Spleen (tissue), 11 donors: ENCODE results near the gene SEMA4G. TPM values are rescaled to one million over a fixed set of nuclear protein-coding genes. Genes with fewer than 3 reads are reported as not detected.
"Not testable (repeated sequence)": the region's sequence is repeated elsewhere in the genome, so short reads cannot be mapped to it uniquely, and the experiment has no call there.

Experiments
- DNase-seq: peaks from one replicate; pipeline ENCODE4 v3.0.0-alpha.2; 2020
- H3K27ac ChIP-seq, 8 donors: fragments of 200-600 bp; sonication (generic) in 7 of 8; 1 replicate in 4 of 8; 2 replicates in 4 of 8; pipeline versions ENCODE4 v1.5.0 to v1.8.0; 2016 to 2021; ENCODE audit warnings: inconsistent platforms in 4 of 8, mild to moderate bottlenecking in 4 of 8, moderate library complexity in 1 of 8
- H3K27me3 ChIP-seq, 7 donors: fragments of 200-600 bp; sonication (generic) in 6 of 7; replicated peaks in 1 of 7; 1 replicate in 4 of 7; 2 replicates in 3 of 7; pipeline versions ENCODE4 v1.5.0 to v1.8.0; 2016 to 2021; ENCODE audit warnings: inconsistent platforms in 3 of 7, mild to moderate bottlenecking in 1 of 7
- H3K36me3 ChIP-seq, 6 donors: fragments of 200-600 bp; sonication (generic) in 5 of 6; 1 replicate in 4 of 6; 2 replicates in 2 of 6; pipeline versions ENCODE4 v1.5.0 to v1.8.0; 2016 to 2021; ENCODE audit warnings: inconsistent platforms in 2 of 6
- H3K4me1 ChIP-seq, 6 donors: fragments of 200-600 bp; sonication (generic) in 5 of 6; 1 replicate in 3 of 6; 2 replicates in 3 of 6; pipeline versions ENCODE4 v1.5.0 to v1.8.0; 2016 to 2021; ENCODE audit warnings: inconsistent platforms in 3 of 6
- H3K4me3 ChIP-seq, 8 donors: fragments of 200-600 bp; sonication (generic) in 7 of 8; 1 replicate in 4 of 8; 2 replicates in 4 of 8; pipeline versions ENCODE4 v1.5.0 to v1.8.0; 2016 to 2021; ENCODE audit warnings: inconsistent platforms in 4 of 8, mild to moderate bottlenecking in 4 of 8, moderate library complexity in 2 of 8
- H3K9me3 ChIP-seq, 8 donors: fragments of 200-600 bp; sonication (generic) in 7 of 8; 1 replicate in 4 of 8; 2 replicates in 4 of 8; pipeline versions ENCODE4 v1.5.0 to v1.8.0; 2016 to 2021; ENCODE audit warnings: inconsistent platforms in 4 of 8
- POLR2A ChIP-seq, 3 donors: fragments of 450-650 bp; IDR thresholded peaks; one replicate each; pipeline ENCODE4 v1.5.1; 2017; ENCODE audit warnings: antibody characterized with exemption in 3 of 3, mild to moderate bottlenecking in 1 of 3
- POLR2AphosphoS5 ChIP-seq, 3 donors: sonication (generic); formaldehyde crosslinking; IDR thresholded peaks; one replicate each; pipeline ENCODE4 v1.5.1; 2017; ENCODE audit warnings: antibody characterized with exemption in 3 of 3
- WGBS, 5 donors: extraction: QIAGEN DNeasy Blood & Tissue Kit in 3 of 5; methylation state at CpG; one replicate each; pipeline versions ENCODE4 v1.1.5 to v1.1.7; 2013 to 2018; 5-methylcytosine and 5-hydroxymethylcytosine counted together
- intact Hi-C: fragments of 100-400 bp; cut with DNase I; formaldehyde crosslinking; loops from one replicate; pipeline ENCODE4 v1.15.0; 2023; ENCODE audit warnings: low total_unique reads
- polyA plus RNA-seq, 3 donors: library from polyadenylated mRNA; stranded (reverse); fragments of 200-250 nt; gene quantifications; one replicate each; pipeline ENCODE4 v1.2.1, GENCODE V29; 2013
- total RNA-seq, 7 donors: library from RNA; depleted of rRNA in 3 of 7; stranded (reverse); fragments of >200 nt in 3 of 7; fragmentation: NEBNext Ultra II Directional in 4 of 7; extraction: Animal tissue kit (Norgen Biotek cat#: 25700) in 4 of 7; gene quantifications; one replicate each; pipeline versions ENCODE4 v1.1.0 to v1.2.1, GENCODE V29; 2016 to 2021
- TF ChIP-seq, protein P1 (sequence below), 11 experiments: fragments of 200-600 bp in 7 of 11; fragments of 450-650 bp in 4 of 11; sonication (generic) in 4 of 11; IDR thresholded peaks in 8 of 11; conservative IDR thresholded peaks in 3 of 11; 1 replicate in 7 of 11; 2 replicates in 4 of 11; pipeline versions ENCODE4 v1.4.0 to v1.8.0; 2016 to 2021; ENCODE audit warnings: antibody characterized with exemption in 11 of 11, inconsistent platforms in 4 of 11, mild to moderate bottlenecking in 1 of 11
- donor health status: healthy with polysubstance abuse.
- donor health status: DM: no; HTN: no; CAD: no; lungs with moderate emphysema.
- donor health status: DM: no; HTN: no; CAD: no.
- donor health status: Bipolar disorder and iron deficiency.
- donor health status: healthy.
- donor health status: DM: no; HTN: no; CAD: no.
- donor health status: DM: yes; HTN: yes; CAD: no.

Gene SEMA4G
- total and polyA plus RNA-seq, 10 donors: 0.46 to 2.8 (median 0.95) TPM

DNA sequence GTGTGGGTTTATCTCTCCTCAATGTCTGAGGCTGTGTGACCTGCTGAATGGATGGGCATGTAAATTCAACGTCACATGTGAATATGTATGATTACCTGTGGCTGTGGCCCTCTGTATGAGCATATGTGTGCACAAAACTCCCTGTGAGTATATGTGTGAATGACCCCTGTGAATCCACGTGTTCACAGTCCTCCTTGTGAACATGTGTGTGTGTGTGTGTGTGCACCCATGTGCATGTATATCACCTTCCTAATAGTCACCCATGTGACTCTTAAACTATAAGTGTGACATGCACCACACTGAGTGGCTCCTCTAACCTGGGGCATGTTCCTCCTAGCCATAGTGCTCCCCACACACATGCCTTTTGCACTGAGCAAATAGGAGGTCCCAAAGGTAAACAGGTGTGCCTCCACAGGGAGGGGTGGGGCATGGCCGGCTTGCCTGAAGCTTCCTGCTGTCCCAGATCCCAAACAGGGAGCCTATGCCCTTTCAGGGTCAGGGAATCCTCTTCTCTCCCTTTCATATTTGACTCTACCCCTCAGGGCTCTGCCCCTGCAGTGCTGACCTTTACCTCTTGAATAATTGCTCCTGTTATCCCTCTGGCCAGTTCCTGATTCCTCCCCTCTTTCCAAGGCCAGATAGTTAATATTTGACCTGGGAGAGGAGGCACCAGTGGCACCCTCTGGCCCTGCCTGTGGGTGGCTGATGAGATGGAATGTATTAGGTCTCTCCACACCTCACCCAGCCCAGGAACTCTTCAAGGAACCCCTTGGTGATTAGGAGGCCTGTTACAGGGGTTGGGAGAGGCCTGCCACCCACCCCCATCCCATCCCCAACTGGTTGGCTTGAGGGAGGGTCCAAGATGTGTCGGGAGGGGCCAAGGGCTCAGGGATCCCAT lies 1.9 kb downstream of the SEMA4G start:
- DNase-seq: peak; percentile 29
- Histone ChIP-seq H3K36me3 (peaks cover 0 to 10% (median under 1%) of the 10 kb centered on the region in 6 donors), H3K4me3 (no peak overlapping the region), H3K27ac (no peak overlapping the region), H3K27me3 (peaks cover 0 to 16% (median 0%) of the 10 kb centered on the region in 7 donors), H3K4me1 (peaks cover 6 to 23% (median 16%) of the 10 kb centered on the region in 6 donors), H3K9me3 (no peaks in the 10 kb centered on the region)
- intact Hi-C loops: no loop called here
- 79 to 86% (median 85%) methylated on average over 4 of the region's 4 CpGs for WGBS, 5 donors
- TF ChIP-seq POLR2AphosphoS5 (IDR thresholded peaks at IDR 0.05) (no peak), POLR2A (IDR thresholded peaks at IDR 0.05) (no peak)
- TF ChIP-seq, protein P1, sequence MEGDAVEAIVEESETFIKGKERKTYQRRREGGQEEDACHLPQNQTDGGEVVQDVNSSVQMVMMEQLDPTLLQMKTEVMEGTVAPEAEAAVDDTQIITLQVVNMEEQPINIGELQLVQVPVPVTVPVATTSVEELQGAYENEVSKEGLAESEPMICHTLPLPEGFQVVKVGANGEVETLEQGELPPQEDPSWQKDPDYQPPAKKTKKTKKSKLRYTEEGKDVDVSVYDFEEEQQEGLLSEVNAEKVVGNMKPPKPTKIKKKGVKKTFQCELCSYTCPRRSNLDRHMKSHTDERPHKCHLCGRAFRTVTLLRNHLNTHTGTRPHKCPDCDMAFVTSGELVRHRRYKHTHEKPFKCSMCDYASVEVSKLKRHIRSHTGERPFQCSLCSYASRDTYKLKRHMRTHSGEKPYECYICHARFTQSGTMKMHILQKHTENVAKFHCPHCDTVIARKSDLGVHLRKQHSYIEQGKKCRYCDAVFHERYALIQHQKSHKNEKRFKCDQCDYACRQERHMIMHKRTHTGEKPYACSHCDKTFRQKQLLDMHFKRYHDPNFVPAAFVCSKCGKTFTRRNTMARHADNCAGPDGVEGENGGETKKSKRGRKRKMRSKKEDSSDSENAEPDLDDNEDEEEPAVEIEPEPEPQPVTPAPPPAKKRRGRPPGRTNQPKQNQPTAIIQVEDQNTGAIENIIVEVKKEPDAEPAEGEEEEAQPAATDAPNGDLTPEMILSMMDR (IDR thresholded peaks at IDR 0.05 in 8 of 11, conservative IDR thresholded peaks at IDR 0.05 in 3 of 11): no peak

DNA sequence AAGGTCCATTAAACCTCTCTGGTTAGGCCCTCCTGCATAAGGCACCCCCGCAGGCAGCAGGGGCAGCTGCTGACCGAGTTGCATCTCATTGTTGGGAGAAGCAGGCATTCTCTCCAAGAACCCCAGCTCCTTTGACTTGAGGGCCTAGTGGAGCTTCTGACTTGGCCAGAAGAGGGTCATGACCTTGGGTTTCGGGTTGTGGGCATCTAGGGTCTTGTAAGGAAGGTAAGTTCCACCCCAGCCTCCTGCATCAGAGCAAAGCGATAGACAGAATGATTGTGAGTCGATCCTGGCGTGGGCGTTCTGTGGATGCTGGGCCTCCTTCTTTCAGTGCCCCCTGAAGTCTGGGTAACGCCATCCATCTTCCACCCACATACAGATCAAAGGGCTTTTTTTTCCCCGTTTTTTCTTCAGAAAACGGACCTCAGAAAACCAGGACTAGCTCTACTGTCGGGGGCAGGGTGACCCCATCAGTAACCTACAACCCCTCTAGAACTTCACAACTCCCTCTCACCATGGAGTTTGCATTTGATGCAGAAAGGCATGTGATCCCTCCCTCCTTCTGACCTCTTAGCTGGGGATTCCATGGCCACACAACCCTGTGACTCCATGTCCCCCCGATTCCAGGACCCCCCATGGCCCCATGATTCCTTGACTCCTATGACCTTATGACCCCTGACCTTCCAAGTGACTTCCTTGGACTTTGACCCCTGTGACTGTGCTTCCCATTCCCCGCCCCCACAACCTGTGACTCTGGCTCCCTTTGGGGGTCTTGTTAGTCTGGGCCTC lies 3.0 kb downstream of the SEMA4G start:
- 76 to 85% (median 82%) methylated on average over 13 of the region's 13 CpGs for WGBS, 5 donors
- intact Hi-C loops: no loop called here

DNA sequence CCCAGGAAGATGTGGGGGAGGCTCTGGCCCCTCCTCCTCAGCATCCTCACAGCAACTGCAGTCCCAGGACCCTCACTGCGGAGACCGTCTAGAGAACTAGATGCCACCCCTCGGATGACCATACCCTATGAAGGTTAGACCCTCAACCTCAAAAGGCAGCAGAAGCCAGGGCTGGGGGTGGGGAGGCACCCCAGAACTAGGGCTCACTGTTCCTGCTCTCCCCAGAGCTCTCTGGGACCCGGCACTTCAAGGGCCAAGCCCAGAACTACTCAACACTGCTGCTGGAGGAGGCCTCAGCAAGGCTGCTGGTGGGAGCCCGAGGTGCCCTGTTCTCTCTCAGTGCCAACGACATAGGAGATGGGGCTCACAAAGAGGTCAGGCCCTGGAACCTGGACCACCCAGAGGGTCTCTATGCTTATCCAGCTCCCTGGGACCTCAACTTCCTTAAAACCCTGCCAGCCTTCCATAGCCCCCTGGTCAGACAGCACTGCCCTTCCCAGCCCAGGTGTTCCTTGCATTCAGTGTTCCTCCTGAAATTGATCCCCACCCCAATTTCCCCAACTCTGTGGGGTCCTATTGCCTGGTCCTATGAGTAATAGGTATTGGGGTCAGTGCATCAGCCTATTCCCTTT lies 3.7 kb downstream of the SEMA4G start:
- H3K9me3 ChIP-seq: no peaks in the 10 kb centered on the region
- peaks cover 0 to 7% (median 0%) of the 10 kb centered on the region in 6 donors for H3K36me3 ChIP-seq
- 79 to 94% (median 92%) methylated on average over 3 to 6 of the region's 6 CpGs for WGBS, 5 donors
- no peak for TF ChIP-seq POLR2A (IDR thresholded peaks at IDR 0.05)
- TF ChIP-seq POLR2AphosphoS5 (IDR thresholded peaks at IDR 0.05): no peak
- TF ChIP-seq, protein P1 (IDR thresholded peaks at IDR 0.05 in 8 of 11, conservative IDR thresholded peaks at IDR 0.05 in 3 of 11): no peak
- H3K27me3 ChIP-seq: peaks cover 0 to 16% (median 0%) of the 10 kb centered on the region in 7 donors
- H3K4me3 ChIP-seq: no peak overlapping the region
- H3K27ac ChIP-seq: no peak overlapping the region
- DNase-seq: peak; percentile 44
- intact Hi-C loops: no loop called here
- peaks cover 6 to 23% (median 16%) of the 10 kb centered on the region in 6 donors for H3K4me1 ChIP-seq

More for the DNA sequence above, 3.0 kb downstream of the SEMA4G start:
- TF ChIP-seq POLR2AphosphoS5 (IDR thresholded peaks at IDR 0.05): no peak
- TF ChIP-seq, protein P1 (IDR thresholded peaks at IDR 0.05 in 8 of 11, conservative IDR thresholded peaks at IDR 0.05 in 3 of 11): no peak
- TF ChIP-seq POLR2A (IDR thresholded peaks at IDR 0.05): no peak
- Histone ChIP-seq H3K27me3 (peaks cover 0 to 16% (median 0%) of the 10 kb centered on the region in 7 donors), H3K9me3 (no peaks in the 10 kb centered on the region), H3K4me1 (peaks cover 6 to 23% (median 16%) of the 10 kb centered on the region in 6 donors), H3K27ac (no peak overlapping the region), H3K4me3 (no peak overlapping the region), H3K36me3 (no peaks in the 10 kb centered on the region)
- peak; percentile 50 for DNase-seq

DNA sequence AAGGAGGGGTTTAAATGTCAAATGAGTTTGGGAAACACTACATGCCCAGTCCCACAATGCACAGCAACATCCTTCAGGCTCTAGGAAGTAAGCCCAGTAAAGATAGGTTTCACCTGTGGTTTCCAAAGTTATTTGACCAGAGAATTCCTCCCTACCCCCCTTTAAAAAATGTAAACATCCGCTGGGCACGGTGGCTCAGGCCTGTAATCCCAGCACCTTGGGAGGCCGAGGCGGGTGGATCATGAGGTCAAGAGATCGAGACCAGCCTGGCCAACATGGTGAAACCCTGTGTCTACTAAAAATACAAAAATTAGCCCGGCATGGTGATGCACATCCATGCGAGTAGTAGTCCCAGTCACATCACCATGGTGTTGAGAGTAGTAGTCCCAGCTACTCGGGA lies 6.1 kb downstream of the SEMA4G start:
- H3K27me3 ChIP-seq, H3K4me3 ChIP-seq, H3K27ac ChIP-seq, H3K9me3 ChIP-seq, DNase-seq, intact Hi-C loops, H3K4me1 ChIP-seq: not testable (repeated sequence)
- peaks cover 0 to 31% (median 12%) of the 10 kb centered on the region in 6 donors for H3K36me3 ChIP-seq
- 79 to 89% (median 86%) methylated on average over 8 of the region's 8 CpGs for WGBS, 5 donors
